HTERT RPE-1 (cell line): ENCODE measurements around the gene ATP6V1G1.
"Not testable (repeated sequence)": the region's sequence is repeated elsewhere in the genome, so short reads cannot be mapped to it uniquely, and the experiment has no call there.

Experiments
- in situ Hi-C: fragments of 300-500 bp; cut with MboI; formaldehyde crosslinking; loops from 4 replicates; pipeline ENCODE4 v1.14.3; 2020; ENCODE audit warnings: low sequenced_read_pairs

Gene ATP6V1G1

GRCh38 chr9:114578134-114578533 is 9.4 kb upstream of the ATP6V1G1 start:
- in situ Hi-C loops: not testable (repeated sequence)

- in situ Hi-C loops: no loop called here
Observed at GRCh38 chr9:114580609-114581193, 6.9 kb upstream of the ATP6V1G1 start.

- in situ Hi-C loops: no loop called here
Observed at GRCh38 chr9:114583371-114584155, 4.0 kb upstream of the ATP6V1G1 start.

GRCh38 chr9:114588210-114588609 is 641 bp downstream of the ATP6V1G1 start:
- in situ Hi-C loops: no loop called here

GRCh38 chr9:114588651-114589526 is 1.3 kb downstream of the ATP6V1G1 start:
- in situ Hi-C loops: no loop called here

GRCh38 chr9:114590328-114590727 is 2.8 kb downstream of the ATP6V1G1 start:
- in situ Hi-C loops: no loop called here

- in situ Hi-C loops: no loop called here
Observed at GRCh38 chr9:114591291-114591787, 3.8 kb downstream of the ATP6V1G1 start.

GRCh38 chr9:114591849-114592248 is 4.3 kb downstream of the ATP6V1G1 start:
- in situ Hi-C loops: no loop called here

- in situ Hi-C loops: no loop called here
Observed at GRCh38 chr9:114592356-114592755, 4.8 kb downstream of the ATP6V1G1 start.

- in situ Hi-C loops: no loop called here
Observed at GRCh38 chr9:114594136-114594535, 6.6 kb downstream of the ATP6V1G1 start.

GRCh38 chr9:114600502-114601248 is 13.1 kb downstream of the ATP6V1G1 start:
- in situ Hi-C loops: not testable (repeated sequence)

- in situ Hi-C loops: not testable (repeated sequence)
Observed at GRCh38 chr9:114601787-114602186, 14.2 kb downstream of the ATP6V1G1 start.

- in situ Hi-C loops: no loop called here
Observed at GRCh38 chr9:114602620-114603019, 15.1 kb downstream of the ATP6V1G1 start.

- in situ Hi-C loops: no loop called here
Observed at GRCh38 chr9:114603248-114603647, 15.7 kb downstream of the ATP6V1G1 start.

- in situ Hi-C loops: no loop called here
Observed at GRCh38 chr9:114604989-114605388, 17.4 kb downstream of the ATP6V1G1 start.

- in situ Hi-C loops: no loop called here
Observed at GRCh38 chr9:114606068-114606467, 18.5 kb downstream of the ATP6V1G1 start.

GRCh38 chr9:114606597-114607207 is 19.1 kb downstream of the ATP6V1G1 start:
- in situ Hi-C loops: no loop called here

- in situ Hi-C loops: no loop called here
Observed at GRCh38 chr9:114607671-114608524, 20.3 kb downstream of the ATP6V1G1 start.

GRCh38 chr9:114608525-114608796 is 20.9 kb downstream of the ATP6V1G1 start:
- in situ Hi-C loops: no loop called here
